ENCODE data around the gene RFC4. TPM values are rescaled to one million over a fixed set of nuclear protein-coding genes. Genes with fewer than 3 reads are reported as not detected.

The RFC4 gene
- total RNA-seq, result 3.6 and 6.5 TPM in 2 replicates

GRCh38 chr3:186806089-186807055 is at the start of gene RFC4:
Gene RFC4, minus strand, starts transcription at chr3:186806482. Its CDS starts 1,769 bp downstream, at chr3:186804713.

DNA sequence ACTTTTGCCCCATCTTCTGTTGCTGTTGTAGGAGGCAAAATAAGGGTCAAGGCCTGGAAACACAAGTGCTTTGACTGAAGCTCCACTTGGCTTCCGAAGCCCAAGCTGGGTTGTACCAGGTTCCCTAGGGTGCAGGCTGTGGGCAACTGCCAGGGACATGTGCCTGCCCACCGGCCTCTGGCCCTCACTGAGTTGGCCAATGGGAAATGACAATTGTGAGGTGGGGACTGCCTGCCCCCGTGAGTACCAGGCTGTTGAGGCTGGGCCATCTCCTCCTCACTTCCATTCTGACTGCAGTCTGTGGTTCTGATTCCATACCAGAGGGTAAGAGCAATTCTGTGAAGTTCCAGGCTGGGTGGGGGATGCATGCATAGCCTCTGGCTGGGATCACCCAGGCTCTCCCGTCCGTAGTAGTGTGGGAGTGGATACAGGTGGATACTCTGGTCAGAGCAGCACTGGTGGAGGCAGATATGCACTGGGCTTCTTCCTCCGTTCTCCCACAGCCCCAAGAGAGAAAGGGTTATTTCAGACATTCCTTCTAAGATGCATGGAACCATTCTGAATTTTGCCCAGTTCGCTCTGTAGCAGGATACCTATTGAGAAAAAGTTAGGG is 36.2 kb upstream of the RFC4 start, which contains the start of gene ADIPOQ:
ADIPOQ (plus strand) TSS at position 285 of the 613 bp plus-strand sequence. CDS start 10,349 bp downstream, outside the sequence.

GRCh38 chr3:186783058-186783730 is 23.1 kb downstream of the RFC4 start, which contains the start of gene EIF4A2:
Gene EIF4A2, plus strand, starts transcription at chr3:186783577. Its CDS starts 34 bp downstream, at chr3:186783611.

Small RNA genes lying within 50 kb of the gene (small RNA-seq; reads per million reads assigned to genes)
- gene RF00092 (not detected), gene RNU6-1105P (not detected), gene SNORA4 (not detected), gene SNORA63 (not detected), gene SNORA81 (not detected), gene SNORD2 (not detected)

Other genes starting within 250 kb of the RFC4 start
- gene TBCCD1, start 239.1 kb downstream of the RFC4 start, total RNA-seq, result 15.7 and 22.6 TPM in 2 replicates
- 31.6 and 32.9 TPM in 2 replicates for gene DNAJB11, start 235.8 kb downstream of the RFC4 start, total RNA-seq
- gene AHSG, start 193.4 kb downstream of the RFC4 start, total RNA-seq, result not detected in 2 replicates
- not detected in 2 replicates for gene FETUB, start 166.1 kb downstream of the RFC4 start, total RNA-seq
- gene HRG, start 140.5 kb downstream of the RFC4 start, total RNA-seq, result not detected in 2 replicates
- not detected in 2 replicates for gene KNG1, start 89.1 kb downstream of the RFC4 start, total RNA-seq
- 383 and 424 TPM in 2 replicates for gene EIF4A2, start 22.9 kb downstream of the RFC4 start, total RNA-seq
- gene ADIPOQ, start 36.2 kb upstream of the RFC4 start, total RNA-seq, result not detected in 2 replicates
- gene ST6GAL1, start 124.0 kb upstream of the RFC4 start, total RNA-seq, result 3.9 and 4.6 TPM in 2 replicates